IPS-18c (cell line): ENCODE results near the gene SMIM41.

Experiments used
- H3K4me3 ChIP-seq: 2 replicates; pipeline ENCODE4 v1.7.0; 2013; ENCODE audit warnings: low read depth, mild to moderate bottlenecking, low read length, moderate library complexity; ENCODE audit not compliant: insufficient read depth
- H3K9me3 ChIP-seq: one replicate; pipeline ENCODE4 v1.6.1; 2013; ENCODE audit warnings: mild to moderate bottlenecking, low read length, moderate library complexity; ENCODE audit not compliant: control insufficient read depth, insufficient read depth

Gene SMIM41

DNA sequence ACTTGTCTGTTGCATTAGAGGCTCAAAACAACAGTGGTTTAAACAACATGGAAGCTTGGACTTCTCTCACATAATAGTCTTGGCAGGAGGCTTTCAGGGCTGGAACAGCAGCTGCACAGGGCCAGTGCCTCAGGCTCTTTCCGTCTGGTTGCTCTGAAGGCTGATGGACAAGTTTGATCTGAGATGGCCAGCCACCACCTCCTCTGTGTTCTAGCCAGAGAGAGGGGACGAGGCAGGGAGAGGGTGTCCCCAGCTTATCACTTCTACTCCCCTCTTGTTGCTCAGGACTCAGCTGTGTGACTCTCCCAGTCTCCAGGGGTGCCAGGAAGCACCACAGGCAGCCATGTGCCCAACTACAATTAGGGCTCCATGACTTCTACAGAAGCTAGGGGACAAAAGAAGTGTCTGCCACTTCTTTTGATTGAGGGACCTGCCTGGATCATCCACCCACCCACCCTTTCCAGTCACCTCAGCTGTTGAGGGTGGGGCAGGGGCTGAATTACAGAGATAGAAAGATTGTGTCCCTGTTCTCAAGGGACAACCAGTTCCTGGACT is 46.6 kb downstream of the SMIM41 start:
- H3K9me3 ChIP-seq = no peaks in the 10 kb centered on the region
- H3K4me3 ChIP-seq = peak overlapping the region; percentile 29; the same call in 1 of the 2 replicates

DNA sequence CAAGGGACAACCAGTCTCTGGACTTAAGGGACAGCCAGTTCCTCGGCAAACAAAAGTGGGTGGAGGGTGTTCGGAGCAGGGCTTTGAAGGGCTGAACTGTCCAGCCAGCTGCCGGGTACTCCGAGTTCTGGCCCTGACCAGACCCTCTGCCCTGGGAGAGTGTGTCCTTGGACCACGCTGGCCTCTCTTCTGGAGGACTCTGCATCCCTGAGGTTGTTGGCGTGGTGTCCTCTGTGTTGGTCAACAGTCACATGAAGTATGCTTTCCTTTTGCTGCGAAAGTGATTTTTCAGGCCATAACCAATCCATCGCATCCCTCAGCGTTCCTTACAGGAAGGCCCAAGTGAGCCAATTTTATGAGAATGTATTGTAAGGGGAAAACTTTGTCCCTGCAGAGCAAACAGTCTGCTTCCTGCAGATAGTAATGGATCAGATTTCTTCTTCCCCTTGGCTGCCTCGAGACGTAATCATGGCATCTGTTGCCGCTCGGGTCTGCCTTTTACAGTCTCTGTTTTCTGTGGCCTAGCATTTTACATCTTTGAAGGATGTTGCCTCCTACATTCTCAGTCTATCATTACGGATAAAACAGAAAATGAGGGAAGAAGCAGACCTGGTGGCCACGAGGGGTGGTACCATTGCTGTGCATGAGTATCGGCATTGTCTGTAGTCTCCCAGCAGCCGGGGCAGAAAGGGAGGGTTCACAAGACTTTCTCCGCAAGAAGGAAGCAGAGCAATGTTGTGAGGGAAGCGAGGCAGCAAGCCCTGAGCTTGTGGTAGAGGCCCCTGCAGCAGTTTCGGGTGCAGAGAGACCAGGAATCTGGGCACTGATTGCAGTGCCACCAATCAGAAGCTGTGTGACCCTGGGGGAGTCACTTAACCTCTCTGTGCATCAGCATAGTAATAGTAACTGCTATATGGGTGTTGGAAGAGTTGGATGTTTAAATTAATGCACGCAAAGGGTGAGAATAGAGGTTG is 47.4 kb downstream of the SMIM41 start:
- H3K9me3 ChIP-seq = no peaks in the 10 kb centered on the region
- no peak overlapping the region for H3K4me3 ChIP-seq

DNA sequence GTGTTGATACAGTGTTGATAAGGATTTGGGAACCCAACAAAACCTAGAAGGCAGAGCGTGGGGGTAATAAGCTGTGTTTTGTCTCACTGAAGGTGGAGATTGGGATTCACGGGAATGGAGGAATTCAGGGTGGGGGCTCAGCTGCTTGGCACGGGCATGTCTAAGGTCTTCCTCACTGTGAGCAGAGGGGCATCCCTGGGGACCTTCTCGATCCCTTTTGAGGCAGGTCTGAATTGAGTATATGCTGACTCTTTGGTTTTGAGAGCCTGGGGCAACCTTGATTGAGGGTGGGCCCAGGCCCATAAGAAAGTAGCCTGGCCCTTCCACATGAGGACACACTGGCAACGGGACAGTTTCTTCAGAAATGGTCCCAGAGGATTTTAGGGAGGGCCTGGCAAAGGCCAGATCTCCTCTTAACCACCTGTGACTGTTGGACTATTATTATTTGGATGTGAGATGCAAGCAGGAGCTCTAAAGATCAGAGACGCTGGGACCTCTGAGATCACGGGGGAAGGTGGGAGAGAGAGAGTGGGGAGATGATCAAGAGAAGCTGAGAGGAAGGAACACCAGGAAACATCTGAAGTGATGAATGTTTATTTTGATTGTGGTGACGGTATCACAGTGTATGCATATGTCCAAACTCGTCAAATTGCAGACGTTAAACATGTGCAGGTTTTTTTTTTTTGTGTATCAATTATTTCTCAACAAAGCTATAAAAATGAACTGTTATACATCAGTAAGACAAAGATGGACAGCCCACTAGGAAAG is 48.4 kb downstream of the SMIM41 start:
- no peak overlapping the region for H3K4me3 ChIP-seq
- no peaks in the 10 kb centered on the region for H3K9me3 ChIP-seq

DNA sequence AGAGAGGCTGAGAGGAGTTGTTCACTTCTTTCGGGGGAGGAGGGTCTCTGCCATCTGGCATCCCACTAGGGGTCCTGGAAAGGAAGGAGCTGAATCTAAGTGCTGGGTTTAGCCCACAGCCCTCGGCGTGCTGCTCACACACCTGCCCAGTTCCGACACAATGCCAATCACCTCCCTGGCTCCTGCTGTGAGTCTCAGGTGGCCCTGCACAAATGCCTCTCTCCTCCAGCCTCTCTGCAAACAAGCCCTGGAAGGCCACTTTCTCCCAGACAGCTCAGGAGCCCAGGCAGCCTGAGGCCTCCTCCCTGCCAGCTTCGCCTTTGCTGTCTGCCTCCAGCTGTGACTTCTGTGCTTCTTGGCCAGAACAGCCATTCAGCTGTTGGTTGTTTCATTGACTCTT is 51.2 kb downstream of the SMIM41 start:
- no peaks in the 10 kb centered on the region for H3K9me3 ChIP-seq
- no peak overlapping the region for H3K4me3 ChIP-seq

DNA sequence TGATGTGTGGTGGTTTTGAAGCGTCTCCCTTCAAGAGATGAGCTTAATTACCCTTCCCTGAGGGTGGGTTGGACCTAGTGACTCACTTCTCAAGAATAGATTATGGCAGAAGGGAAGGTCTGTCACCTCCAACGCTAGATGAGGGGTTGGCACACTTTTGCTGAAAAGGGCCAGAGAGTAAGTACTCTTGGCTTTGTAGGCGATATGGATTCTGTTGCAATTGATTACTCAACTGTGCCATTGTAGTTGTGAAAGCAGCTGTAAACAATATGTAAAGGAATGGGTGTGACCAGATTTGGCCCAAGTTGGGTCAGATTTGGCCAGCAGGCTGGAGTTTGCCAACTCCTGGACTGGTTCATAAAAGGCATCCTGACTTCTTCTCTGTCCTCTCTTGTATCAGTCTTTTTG is 53.3 kb downstream of the SMIM41 start:
- no peak overlapping the region for H3K4me3 ChIP-seq
- no peaks in the 10 kb centered on the region for H3K9me3 ChIP-seq

DNA sequence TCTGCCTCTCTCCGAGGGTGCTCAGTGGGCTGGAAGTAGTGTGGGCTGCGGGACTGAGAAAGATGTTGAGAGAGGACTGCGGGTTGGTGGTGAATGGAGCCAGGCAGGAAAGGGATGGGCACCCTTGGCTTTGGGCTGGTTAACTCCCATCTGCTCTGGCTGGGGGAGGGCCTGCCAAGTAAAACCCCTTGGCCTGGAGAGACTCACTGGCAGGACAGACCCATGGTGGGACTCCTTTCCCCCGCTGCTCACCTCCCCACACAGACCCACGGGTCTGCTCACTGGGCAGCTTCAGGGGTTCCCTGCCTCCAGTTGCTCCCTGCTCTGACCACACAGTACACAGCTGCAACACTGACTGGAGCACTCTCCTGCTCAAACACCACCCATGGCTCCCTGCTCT is 58.2 kb downstream of the SMIM41 start:
- Histone ChIP-seq H3K4me3 (no peak overlapping the region), H3K9me3 (peaks cover 2% of the 10 kb centered on the region)

DNA sequence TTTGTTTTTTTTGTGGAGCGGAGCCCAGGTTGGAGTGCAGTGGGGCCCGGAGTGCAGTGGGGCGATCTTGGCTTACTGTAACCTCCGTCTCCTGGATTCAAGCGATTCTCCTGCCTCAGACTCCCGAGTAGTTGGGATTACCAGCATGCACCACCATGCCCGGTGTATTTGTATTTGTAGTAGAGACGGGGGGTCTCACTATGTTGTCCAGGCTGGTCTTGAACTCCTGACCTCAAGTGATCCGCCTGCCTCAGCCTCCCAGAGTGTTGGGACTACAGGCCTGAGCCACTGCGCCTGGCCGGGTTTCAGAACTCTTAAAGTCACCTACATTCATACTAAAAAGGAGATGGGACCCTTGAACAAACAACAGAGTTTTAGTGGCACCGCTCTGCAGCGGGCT is 59.6 kb downstream of the SMIM41 start:
- H3K4me3 ChIP-seq = no peak overlapping the region
- H3K9me3 ChIP-seq = peaks cover 2% of the 10 kb centered on the region

DNA sequence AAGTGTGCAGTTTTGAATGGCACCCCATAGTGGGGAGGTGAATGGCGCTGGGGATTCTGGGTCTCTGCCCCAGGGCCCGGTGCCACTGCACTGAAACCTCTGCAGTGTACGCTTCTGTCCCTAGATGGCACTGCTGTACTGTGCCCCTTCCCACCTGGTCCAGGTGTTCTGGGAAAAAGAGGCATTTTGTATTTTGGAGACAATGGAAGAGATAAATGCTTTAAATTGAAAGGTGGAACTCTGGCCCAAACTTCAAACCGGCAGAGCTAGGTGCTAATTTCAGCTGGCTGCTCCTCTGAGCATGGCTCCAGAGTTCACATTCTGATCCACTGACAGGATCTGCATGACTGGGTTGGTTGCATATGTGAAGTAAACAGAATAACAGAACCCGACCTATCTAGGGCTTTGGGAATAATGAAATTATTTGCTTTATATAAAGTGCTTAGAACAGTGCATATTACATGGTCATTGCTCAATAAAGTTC is 60.1 kb downstream of the SMIM41 start:
- peaks cover 2% of the 10 kb centered on the region for H3K9me3 ChIP-seq
- no peak overlapping the region for H3K4me3 ChIP-seq

DNA sequence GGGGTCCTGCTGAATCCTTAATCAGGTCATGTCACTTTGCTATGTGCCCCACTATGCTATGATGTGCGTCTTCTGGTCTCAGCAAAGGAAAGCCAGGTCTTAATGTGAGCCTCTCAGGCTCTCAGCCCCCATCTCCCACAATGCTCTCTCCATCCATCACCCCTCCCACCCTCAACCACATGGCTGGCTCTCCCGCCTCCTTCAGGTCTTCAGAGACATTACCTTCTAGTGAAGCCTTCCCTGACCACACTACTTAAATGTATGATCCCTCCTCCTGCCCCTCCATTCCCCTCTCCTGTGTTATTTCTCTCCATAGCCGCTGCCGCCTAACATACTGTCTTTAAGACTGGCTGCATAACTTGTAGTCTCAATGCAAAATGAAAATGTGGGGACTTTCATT is 61.8 kb downstream of the SMIM41 start:
- peaks cover 2% of the 10 kb centered on the region for H3K9me3 ChIP-seq
- no peak overlapping the region for H3K4me3 ChIP-seq

DNA sequence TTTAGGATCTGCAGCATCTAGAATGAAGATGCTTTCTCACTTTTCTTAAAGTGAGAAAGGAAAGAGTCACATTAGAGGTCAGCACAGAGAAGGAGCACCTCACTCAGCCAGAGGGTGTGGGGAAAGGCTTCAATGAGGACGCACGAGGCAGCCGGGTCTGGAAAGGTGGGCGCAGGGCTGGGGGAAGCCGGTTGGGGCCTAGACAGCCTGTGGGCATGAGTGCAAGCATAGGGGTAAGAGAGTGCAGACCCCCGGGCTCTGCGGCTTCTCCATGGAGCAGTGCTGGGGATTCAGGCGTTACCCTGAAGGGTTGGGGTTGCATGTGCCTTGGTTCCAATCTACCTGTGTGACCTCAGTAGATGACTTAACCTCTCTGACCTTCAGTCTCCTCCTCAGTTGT is 62.4 kb downstream of the SMIM41 start:
- H3K4me3 ChIP-seq = no peak overlapping the region
- H3K9me3 ChIP-seq = peaks cover 2% of the 10 kb centered on the region

DNA sequence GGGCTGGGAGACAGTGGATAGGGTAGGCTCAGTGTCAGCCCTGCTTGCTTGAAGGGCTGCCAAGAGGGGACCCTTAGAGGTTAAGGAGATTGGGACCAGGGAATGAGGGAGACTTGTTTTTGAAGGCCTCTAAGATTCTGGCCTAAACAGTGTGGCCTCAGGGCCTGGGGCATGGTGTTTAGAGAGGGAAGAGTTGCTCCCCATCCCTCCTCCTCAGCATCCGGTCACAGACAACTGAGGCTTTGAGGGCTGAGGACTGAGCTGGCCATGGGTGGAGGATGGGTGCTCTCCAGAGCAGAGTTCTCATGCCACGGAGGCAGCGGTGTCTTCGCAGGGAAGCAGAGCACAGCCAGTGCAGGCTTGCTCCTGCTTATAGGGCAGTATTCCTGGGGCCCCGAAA is 62.9 kb downstream of the SMIM41 start:
- Histone ChIP-seq H3K9me3 (peaks cover 2% of the 10 kb centered on the region), H3K4me3 (no peak overlapping the region)

DNA sequence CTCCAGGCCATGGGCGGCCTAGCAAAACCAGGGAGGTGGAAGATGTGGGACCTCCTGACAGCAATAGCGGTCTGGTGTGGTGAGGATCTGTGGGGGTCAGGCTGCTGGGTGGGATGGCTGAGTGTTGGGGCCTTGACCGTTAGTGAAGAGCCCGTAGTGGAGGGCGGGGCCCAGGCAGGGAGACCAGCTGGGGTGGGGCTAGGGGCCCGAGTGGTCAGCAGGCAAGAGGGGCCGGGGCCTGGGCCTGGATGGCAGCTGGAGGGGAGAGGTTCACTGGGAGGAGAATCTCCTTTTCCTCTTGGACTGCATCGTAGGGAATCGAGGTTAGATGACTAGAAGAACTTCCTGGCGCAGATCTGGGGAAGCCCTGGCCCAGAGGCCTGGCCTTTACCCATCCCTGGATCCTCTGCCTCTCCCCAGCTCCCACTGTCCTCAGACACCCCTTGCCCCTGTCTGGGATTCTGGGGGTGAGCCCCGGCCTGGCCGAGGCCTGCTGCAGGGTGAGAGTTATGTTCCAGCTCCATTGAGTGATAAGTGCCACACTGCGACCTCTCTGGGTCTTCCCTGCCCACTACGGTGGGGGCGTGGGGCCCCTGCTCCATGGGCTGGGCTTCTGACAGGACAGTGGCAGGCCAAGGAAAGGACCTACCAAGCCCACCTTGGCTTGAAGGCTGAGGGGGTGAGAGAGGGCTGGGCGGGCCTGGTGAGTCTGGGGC is 65.2 kb downstream of the SMIM41 start:
- no peak overlapping the region for H3K4me3 ChIP-seq
- H3K9me3 ChIP-seq = no peaks in the 10 kb centered on the region

DNA sequence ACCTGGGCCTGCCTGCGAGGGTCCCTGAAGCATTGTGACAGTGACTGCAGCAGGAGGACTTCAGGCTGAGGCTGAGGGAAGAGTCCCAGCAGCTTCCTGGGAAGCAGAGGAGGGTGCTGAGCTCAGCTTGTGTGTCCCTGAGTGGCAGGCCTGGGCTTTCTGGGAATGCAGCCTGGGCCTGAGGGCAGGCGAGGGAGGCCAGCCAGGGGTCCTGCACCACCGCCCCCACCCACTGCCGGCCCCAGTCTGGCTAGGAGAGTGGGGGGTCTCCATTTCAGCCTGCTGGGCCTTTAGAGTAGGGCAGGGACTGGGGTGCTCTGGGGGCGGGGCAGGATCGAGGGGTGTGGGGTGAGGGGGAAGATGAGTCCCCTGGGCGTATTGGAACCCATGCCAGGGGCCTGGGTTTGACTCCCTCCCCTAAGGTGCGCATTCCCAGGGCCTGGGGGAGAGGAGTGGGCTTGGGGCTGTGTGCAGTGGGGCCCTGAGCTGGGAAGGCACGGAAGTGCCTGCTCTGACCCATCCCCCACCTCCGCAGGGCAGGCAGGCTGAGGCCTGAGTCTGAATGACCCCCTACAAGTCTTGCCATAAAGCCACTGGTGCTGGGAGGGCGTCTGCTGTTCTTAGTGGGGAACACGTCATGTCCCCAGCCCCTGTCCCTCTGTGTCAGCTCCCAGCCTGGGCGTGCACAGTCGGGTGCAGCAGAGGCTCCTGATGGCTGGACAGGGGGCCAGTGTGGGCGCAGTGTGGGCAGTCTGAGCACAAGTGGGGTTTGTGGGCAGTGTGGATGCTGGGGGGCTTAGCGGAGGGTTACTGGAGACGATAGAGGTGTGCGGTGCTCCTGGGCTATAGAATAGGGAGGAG is 66.0 kb downstream of the SMIM41 start:
- no peaks in the 10 kb centered on the region for H3K9me3 ChIP-seq
- H3K4me3 ChIP-seq = no peak overlapping the region

DNA sequence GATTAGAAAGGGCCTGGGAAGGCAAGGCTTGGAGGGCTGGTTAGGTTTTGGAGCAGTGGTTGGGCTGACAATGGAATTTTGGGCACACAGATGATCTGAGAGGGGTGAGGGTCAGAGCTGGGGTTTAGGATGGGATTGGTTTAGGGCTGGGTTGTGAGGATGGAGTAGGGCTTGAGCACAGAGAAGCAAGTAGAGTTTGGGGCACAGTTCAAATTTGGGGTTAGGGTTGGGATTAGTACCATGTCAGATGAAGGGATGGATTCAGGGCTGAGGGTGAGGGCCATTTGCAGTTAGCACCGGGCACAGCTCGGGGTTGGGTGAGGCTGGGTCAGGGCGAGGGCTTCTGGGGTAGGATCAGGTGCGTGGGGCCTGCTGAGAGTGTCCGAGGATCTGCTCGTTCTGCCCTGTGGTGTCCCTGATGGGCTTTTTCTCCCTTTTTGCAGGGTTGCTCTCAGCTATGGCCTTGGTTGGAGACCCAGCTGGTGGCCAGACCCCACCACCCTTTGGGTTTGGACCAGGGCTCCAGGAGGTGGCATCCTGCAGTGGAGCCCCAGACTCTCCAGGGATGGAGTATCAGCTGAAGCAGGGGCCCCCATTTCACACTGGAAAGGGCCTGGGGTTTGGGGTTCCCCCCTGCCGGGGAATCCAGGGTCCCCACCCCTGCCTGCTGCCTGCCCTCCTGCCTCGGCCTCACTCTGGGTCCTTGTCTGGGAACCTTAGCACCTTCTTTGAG is 66.8 kb downstream of the SMIM41 start:
- Histone ChIP-seq H3K4me3 (no peak overlapping the region), H3K9me3 (no peaks in the 10 kb centered on the region)

DNA sequence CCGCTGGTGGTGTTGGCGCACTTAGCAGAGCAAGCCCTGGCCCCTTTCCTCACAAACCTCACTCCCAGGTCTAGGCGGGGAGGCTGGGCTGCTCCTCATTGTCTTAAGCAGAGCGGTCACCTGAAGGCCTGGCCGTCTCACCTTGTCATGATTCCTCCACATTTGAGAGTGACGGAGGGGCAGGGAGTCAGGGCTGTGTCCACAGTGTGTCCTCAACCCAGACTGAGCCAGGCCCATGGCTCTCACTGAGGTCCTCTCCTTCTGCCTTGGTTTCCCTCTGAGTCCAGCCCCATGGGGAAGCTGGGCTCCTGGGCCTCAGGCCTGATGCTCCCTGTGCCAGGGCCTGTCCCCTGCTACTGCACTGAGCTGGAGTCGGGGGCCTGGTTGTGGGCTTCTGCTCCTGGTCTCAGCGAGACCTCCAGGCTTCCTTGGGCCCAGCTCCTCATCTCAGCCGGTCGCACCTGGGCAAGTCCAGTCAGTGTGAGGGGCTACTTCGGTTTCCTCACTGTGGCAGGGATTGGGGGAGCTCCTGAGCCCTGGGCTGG is 67.4 kb downstream of the SMIM41 start:
- Histone ChIP-seq H3K4me3 (no peak overlapping the region), H3K9me3 (no peaks in the 10 kb centered on the region)
